ENCODE results near the gene SHANK1.

SHANK1 gene

GRCh38 chr19:50728084-50728737 lies 8.6 kb upstream of the SHANK1 start:
- DNase-seq (ENCODE audit: low read depth in 2 of 2): peak; percentile 55 to 77

- DNase-seq (ENCODE audit: low read depth in 2 of 2): no peak
These were observed 6.3 kb upstream of the SHANK1 start for GRCh38 chr19:50725911-50726230.

- DNase-seq (ENCODE audit: low read depth in 2 of 2): no peak
These were observed 5.8 kb upstream of the SHANK1 start for GRCh38 chr19:50725218-50725910.

- DNase-seq (ENCODE audit: low read depth in 2 of 2): peak; percentile 89 to 94
These were observed 5.1 kb upstream of the SHANK1 start for GRCh38 chr19:50724522-50725217.

- no peak for DNase-seq (ENCODE audit: low read depth in 2 of 2)
These were observed 4.3 kb upstream of the SHANK1 start for GRCh38 chr19:50723735-50724521.

- no peak for DNase-seq (ENCODE audit: low read depth in 2 of 2)
These were observed 3.5 kb upstream of the SHANK1 start, which contains the start of gene CLEC11A for GRCh38 chr19:50723069-50723468. Gene CLEC11A, plus strand, starts transcription at chr19:50723364. Its CDS starts 162 bp downstream, at chr19:50723526.

- DNase-seq (ENCODE audit: low read depth in 2 of 2): no peak
These were observed 2.8 kb upstream of the SHANK1 start for GRCh38 chr19:50722201-50723013.

GRCh38 chr19:50721441-50722137 lies 2.0 kb upstream of the SHANK1 start:
- DNase-seq (ENCODE audit: low read depth in 2 of 2): no peak

GRCh38 chr19:50720921-50721381 lies 1.3 kb upstream of the SHANK1 start:
- no peak for DNase-seq (ENCODE audit: low read depth in 2 of 2)

GRCh38 chr19:50720181-50720920 lies 749 bp upstream of the SHANK1 start:
- DNase-seq (ENCODE audit: low read depth in 2 of 2): no peak

GRCh38 chr19:50719119-50719435 lies 525 bp downstream of the SHANK1 start:
- no peak for DNase-seq (ENCODE audit: low read depth in 2 of 2)

- no peak for DNase-seq (ENCODE audit: low read depth in 2 of 2)
These were observed 1.1 kb downstream of the SHANK1 start for GRCh38 chr19:50718255-50719118.

GRCh38 chr19:50717891-50718254 lies 1.7 kb downstream of the SHANK1 start:
- DNase-seq (ENCODE audit: low read depth in 2 of 2): no peak

- no peak for DNase-seq (ENCODE audit: low read depth in 2 of 2)
These were observed 2.4 kb downstream of the SHANK1 start for GRCh38 chr19:50717026-50717723.

GRCh38 chr19:50716178-50717025 lies 3.2 kb downstream of the SHANK1 start:
- no peak for DNase-seq (ENCODE audit: low read depth in 2 of 2)

- DNase-seq (ENCODE audit: low read depth in 2 of 2): no peak
These were observed 5.9 kb downstream of the SHANK1 start for GRCh38 chr19:50713556-50714236.

- no peak for DNase-seq (ENCODE audit: low read depth in 2 of 2)
These were observed 6.8 kb downstream of the SHANK1 start for GRCh38 chr19:50712833-50713232.
